NCI-H1417 (cell line): Measurements from ENCODE around the gene ME1.
"Not testable (repeated sequence)": the region's sequence is repeated elsewhere in the genome, so short reads cannot be mapped to it uniquely, and the experiment has no call there.

ENCODE experiments used
- DNase-seq, 3 experiments: peaks; one replicate each; lab custom pipeline; 2025; lab: John Stamatoyannopoulos, UW

The ME1 gene

GRCh38 chr6:83432636-83433035 lies 1.8 kb upstream of the ME1 start:
- DNase-seq: peak in 1 of 3 experiments; percentile 12

GRCh38 chr6:83431545-83432155 lies 799 bp upstream of the ME1 start:
- no peak for DNase-seq

DNA sequence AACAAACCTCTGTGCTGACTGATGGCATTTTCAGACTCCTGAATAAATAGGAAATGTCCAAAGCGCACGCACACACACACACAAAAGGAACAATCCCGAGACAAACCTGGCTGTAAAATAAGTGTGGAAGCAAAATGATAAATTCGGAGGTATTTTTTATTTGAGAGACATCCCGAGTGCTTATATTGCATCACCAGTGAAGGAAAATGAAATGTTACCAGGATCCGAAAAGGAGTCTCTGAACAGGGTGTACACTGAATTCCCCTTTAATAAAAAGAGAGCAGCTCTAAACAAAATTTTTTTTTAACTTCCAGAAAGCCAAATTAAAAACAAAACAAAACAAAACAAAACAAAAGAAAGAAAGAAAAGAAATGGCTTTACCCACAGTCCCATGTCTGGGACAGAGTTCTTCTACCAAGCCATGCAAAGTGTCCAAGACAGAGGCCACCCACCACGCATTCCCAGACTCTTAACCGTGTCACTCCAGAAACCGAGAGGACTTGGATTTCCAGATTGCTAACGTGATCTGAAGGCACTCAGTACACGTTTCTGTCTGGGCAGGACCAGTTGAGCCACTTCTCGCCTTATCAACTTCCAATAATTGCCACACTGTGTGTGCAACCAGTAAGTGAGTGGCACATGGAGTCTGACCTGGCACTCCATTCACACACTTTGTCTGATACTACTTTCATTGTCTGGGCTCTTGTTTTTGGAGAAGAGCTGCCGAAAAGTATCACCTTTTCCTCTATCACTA lies 817 bp downstream of the ME1 start:
- peak in 2 of 3 experiments; percentile 66 to 72 for DNase-seq

DNA sequence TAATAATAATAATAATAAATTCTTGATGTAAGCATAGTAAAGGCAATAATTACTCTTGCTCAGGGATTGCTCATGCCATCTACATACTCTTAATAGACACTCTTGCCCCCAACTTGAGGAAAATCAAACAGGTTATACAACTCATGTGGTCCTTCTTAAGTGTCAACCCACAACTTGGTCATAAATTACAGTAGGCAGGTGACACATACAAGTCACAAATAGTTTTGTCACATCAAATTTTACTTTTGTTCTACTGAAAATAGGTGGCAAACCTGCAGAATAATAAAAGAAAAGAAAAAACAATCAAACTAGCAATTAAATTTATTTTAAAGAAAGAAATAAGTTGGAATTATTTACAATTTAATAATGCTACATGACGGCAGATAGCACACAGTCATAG lies 1.6 kb downstream of the ME1 start:
- no peak for DNase-seq

- no peak for DNase-seq
These were observed 6.3 kb downstream of the ME1 start for GRCh38 chr6:83424392-83425018.

- DNase-seq: peak in 2 of 3 experiments; percentile 11 to 56
These were observed 12.8 kb downstream of the ME1 start for GRCh38 chr6:83417880-83418663.

DNA sequence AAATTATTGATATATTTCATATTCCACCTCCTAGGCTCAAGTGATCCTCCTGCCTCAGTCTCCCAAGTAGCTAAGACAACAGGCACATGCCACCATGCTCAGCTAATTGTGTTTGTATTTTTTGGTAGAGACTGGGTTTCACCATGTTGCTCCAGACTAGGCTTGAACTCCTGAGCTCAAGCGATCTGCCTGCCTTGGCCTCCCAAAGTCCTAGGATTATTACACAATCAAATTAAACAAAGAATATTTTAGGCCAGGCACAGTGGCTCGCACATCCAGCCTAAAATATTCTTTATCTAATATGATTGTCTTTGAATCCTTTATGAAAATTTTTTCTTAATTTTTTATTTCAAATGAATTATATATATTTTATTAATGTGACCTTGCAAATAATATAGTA lies 17.8 kb downstream of the ME1 start:
- DNase-seq: no peak

DNA sequence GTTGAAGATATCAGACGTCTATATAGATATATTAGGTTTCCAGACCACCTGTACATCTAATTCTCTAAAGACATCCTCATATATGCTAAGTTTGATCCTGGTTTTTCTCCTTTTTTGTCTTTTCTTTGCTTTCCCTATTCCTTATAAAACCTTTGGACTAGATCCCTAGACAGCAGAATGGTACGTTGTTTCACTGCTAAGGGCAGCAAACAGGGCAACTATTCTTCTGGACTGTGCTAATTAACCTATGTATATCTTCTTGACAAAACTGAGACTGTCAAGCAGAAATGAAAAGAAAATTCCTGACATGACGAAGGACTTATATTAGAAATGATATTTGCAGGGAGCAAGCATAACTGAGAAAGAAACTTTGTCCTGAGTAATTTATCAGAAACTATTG lies 19.1 kb downstream of the ME1 start:
- no peak for DNase-seq

DNA sequence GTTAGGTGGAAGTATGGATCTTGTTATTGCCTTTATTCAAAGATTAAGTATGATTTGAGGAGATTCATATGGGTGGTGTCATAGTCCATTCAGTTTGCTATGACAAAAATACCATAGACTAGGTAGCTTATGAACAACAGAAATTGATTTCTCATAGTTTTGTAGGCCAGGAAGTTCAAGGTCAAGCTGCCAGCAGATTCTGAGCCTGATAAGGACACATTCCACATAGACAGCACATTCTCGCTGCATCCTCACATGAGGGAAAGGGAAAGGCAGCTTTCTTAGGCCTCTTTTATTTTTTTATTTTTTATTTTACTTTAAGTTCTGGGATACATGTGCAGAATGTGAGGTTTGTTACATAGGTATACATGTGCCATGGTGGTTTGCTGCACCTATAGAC lies 27.7 kb downstream of the ME1 start:
- DNase-seq: no peak

DNA sequence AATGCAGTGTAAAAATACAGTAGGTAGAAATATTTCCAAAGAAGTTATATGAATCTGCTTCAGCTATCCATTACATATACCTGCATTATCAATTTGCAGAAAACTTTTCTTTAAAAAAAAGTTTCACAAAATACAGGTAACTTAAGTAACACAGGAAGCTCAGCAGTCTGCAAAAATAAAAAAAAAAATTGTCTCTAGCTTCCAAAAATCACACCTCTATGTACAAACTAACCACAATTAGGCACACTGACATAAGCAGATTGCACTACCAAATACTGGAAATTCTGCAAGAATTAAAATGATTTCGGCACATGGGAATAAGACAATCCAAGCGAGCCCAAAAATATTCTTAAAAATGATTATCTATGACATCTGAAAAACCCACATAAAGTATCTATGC lies 41.2 kb downstream of the ME1 start:
- DNase-seq: no peak

DNA sequence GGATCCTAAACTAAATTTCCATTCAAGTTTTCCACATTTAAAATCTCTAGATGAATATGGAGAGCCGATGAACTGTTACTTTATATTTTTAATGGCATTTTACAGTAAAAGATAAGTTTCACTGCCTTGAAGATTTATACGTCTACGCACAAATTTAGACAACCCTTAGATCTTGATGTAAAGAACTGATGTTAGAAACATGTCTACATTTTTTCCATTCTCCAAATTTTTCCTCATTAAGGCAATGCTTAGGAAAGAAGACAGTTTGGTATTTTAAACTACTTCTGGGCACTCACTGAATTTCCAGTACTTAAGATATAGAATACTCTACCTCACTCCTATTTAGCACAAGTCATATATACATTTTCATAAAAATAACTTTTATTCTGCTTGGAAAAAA lies 45.4 kb downstream of the ME1 start:
- no peak for DNase-seq

DNA sequence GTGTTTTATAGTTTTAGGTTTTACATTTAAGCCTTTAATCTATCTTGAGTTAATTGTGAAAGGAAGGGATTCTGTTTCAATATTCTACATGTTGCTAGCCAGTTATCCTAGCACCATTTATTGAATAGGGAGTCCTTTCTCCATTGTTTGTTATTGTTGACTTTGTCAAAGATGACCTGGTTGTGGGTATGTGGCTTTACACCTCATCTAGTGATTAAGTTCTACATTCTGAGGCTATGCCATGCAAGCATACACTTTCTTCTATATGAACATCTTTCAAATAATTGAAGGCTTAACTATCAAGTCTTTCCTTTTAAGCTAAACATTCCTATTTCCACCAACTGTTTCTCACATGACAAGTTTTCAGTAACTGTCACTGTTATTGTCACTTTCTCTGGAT lies 46.1 kb downstream of the ME1 start:
- no peak for DNase-seq

GRCh38 chr6:83381949-83382348 lies 48.9 kb downstream of the ME1 start:
- DNase-seq: no peak

- no peak for DNase-seq
These were observed 52.0 kb downstream of the ME1 start for GRCh38 chr6:83378621-83379388.

GRCh38 chr6:83371423-83371822 lies 59.4 kb downstream of the ME1 start:
- DNase-seq: no peak

DNA sequence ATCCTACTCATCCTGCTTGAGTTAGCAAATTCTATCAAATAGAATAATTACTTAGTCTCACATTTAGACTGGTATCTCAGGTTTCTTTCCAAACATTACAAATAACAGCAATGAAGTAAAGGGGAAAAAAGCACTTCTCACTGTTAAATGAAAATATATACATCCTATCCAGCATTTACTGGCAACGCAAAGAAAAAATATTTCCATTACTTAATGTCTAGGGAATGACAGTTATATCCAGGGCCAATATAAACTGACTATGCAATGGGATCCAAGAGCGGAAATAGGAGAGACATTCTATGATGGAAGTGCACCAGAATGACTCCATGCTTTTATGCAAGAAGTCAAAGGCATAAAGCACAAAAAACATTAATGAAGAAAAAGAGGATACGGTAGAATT lies 60.3 kb downstream of the ME1 start:
- DNase-seq: no peak

DNA sequence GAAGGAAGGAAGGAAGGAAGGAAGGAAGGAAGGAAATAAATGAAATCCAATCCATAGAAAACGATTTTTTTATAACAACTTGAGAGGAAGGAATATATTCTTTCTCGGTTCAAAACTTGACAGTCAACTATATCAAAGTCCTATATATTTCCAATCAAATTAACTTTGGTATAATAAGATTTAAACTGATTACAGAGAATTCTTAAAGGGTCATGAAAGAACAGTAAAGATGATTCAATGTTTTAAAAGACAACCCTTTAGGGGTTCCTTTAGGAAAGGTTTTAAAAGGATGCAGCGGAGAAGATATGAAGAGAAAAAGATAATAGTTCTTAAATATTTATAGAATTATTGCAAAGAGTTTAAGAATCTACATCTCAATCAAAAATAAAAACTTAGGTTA lies 61.2 kb downstream of the ME1 start:
- no peak for DNase-seq

DNA sequence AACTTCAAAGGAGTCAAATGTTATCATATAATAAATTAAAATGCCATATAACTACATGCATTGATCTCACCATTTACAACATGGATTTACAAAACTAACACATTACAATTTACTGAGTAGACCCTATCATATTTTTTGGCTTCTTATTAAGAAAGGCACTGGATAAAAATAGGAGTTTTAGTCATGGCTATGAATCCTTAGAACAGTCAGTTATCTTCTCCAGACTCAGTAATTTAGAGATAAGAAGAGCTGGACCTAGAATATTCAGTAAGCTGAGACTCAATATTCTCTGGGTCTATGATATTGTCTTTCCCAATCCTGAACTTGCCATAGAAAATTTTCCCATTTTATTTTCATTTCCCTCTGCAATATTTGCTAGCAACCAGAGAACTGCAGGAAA lies 62.3 kb downstream of the ME1 start:
- DNase-seq: no peak

GRCh38 chr6:83367104-83367503 lies 63.7 kb downstream of the ME1 start:
- DNase-seq: no peak

- no peak for DNase-seq
These were observed 64.9 kb downstream of the ME1 start for GRCh38 chr6:83365931-83366330.

- DNase-seq: not testable (repeated sequence)
These were observed 68.5 kb downstream of the ME1 start for GRCh38 chr6:83362349-83362748.

DNA sequence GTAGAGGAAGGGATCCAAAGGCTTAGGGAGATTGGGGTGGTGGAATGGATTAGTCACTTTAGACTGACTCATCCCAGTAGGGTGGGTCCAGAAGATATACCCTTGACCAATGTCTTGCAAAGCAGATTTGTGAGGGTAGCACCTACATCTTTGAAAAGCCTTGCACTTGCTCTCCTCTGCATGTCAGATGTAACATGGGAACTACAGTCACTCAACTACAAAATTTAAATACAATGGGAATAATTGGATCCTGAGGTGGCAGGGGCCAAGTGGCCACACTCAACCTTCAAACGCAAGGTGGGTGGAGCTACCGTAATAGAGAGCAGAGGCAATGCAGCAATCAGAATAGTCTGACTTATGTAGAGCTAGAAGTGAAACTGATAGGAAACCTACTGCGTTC lies 71.2 kb downstream of the ME1 start:
- no peak for DNase-seq
